Activated CD4-positive, CD25-positive, alpha-beta regulatory T cell treated with anti-CD3 and anti-CD28 coated beads, Interleukin-2, amount 50 U/mL, for 72 hours (primary cell): ENCODE measurements around the gene SMAD3.

Experiments
- DNase-seq: peaks from one replicate; pipeline ENCODE4 v3.0.0; 2021

SMAD3 gene

DNA sequence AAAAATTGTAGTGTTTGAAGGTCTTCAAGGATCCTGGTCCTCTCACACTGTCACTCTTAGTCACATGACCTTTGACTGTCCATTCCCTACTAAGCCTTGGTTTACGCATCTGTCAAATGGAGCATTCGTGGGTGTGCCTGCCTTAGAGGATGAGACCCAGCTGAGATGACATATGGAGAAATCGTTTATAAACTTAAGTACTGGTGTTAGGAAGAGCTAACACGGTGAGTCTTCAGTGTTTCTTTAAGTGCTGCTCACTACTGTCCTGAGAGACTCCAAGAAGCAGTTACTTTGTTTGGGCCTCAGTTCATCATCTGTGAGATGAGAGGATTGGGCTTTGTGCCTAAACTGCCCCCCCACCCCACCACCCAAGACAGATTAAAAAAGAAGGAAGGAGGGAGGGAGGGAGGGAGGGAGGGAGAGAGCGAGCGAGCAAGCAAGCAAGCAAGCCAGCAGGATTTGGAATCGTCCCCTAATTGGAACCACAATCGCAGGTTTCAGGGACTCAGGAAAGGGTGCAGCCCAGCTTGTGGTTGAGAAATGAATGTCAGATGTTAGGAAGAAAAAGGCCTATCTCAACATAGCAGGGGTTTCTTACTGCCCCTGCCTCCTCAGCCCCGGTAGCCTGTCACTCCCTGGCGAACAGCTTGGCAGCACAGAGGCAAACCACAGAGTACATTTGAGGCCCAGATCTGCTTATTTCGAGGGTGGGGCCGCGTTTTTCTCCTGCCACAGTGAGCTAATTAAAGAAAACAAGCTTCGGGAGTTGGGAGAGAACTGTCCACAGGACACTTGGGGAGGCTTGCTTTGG is 32.7 kb downstream of the SMAD3 start:
- no peak for DNase-seq

DNA sequence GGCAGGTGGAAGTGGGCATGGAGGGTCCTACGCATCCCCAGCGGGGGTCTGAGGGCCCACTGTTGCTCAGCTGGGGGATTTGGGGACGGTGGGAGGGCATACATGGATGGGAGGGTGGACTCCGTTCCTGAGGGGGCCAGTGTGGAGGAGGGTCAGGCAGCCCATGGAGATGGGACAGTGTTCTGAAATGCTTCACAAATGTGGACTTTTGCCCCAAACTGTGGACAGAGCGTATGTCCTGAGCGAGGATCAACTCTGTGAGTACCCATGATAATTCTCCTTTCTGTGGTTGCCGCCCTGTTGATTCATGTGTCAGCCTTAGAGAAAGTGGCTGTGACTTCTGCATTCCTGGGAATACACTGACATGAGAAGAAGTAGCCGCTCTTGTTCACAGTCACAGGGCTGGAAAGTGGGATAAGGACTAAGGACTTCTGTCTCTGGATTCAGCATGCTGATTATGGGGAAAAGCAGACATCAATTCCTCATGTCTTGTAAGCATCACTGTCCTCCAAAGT is 33.4 kb downstream of the SMAD3 start:
- DNase-seq, result no peak

DNA sequence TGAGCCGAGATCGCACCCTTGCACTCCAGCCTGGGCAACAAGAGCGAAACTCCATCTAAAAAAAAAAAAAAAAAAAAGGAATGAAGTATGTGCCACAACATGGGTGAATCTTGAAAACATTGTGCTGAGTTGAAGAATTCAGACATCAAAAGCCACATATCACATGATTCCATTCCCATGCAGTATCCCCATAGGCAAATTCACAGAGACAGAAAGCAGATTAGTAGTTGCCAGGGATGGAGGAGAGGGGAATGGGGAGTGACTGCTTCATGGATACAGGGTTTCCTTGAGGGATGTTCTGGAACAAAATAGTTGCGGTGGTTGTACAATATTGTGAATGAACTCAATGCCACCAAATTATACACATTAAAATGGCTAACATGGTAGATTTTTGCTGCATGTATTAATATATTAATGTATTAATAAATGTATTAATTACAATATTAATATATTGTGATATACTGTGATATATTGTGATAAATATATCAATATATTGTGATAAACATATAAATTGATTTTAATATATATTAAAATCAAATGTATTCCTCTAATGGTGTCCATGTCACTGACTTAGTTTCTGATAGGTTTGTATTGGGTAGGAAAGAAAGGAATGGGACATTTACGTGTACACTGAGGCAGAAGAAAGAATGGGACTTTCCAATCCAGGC is 34.9 kb downstream of the SMAD3 start:
- DNase-seq, result no peak

DNA sequence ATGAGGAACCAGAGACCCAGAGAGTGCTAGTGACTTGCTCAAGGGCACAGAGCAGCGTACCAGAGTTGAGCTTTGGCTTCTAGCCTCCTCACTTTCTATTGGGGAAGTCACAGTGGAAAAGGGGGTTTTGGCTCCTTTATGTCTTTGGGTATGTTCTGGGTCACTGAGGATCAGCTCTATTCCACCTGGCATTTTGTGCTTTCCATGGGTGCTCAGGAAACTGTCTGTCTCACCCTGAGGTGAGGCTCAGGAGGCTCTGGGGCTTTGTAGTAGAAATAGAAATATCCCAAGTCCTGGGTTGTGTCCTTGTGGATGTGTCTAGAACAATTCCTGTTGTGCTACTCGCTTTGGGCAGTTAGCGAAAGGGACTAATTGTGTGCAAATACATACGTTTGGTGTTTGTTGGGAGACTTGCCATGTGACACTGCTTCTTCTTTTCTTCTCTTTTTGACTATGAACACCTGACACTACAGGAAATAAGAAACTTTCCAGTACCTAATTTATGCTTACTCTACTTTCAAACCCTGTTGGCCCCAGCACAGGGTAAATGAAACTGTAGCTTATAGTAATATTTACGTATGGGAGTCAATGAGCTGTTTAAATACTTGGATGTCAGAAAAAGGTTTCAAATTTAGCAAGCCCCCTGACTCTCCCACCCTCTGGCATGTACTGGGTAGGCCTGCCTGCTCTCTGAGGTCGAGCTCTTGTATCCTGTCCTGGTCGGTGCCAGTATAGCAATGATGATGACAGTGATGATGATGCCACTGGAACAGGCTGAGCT is 35.6 kb downstream of the SMAD3 start:
- DNase-seq, result no peak

DNA sequence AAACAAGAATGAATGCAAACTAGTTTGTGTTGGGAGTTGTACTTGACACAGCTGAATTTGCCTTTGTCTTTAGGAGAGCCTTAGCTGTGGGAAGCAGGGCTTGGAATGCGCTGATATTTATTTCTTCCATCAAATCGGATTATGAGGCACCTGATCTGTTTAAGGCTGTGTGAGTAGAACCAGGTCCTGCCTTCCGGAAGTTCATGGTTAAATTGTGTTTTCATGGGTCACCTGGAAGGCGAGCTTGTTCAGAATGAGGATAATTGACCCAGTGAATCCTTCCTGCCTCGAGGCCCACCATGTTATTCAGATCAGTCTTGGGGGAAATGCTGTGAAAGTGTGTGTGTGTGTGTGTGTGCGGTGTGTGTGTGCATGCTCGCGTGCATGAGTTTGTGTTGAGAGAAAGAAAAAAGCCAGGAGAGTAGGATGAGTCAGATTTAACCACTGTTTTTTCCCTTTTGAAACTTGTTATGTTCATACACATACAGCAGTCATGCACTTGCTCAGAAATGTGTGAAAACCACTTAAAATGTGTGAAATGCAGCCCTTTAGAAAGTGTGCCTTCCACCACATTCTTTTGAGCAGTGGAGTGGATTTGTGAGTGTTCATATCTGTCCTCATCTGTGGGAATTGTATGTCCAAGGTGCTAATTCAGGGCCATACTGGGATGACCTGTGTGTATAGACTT is 36.7 kb downstream of the SMAD3 start:
- no peak for DNase-seq

DNA sequence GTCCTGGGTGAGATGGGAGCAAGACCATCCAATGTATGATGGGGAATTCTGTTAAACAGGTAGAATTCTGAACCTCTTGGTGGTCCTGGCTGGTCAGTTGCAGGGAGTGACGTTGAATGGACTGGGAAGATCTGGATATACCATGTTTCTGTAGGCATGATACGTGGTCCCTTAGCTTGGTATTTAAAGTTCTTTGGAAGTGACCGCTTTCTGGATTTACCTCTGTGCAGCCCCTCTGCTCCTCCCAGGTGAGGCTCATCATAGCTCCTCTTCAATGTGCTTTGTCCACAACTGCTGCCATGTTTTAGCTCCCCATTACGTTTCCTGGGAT is 37.2 kb downstream of the SMAD3 start:
- no peak for DNase-seq

DNA sequence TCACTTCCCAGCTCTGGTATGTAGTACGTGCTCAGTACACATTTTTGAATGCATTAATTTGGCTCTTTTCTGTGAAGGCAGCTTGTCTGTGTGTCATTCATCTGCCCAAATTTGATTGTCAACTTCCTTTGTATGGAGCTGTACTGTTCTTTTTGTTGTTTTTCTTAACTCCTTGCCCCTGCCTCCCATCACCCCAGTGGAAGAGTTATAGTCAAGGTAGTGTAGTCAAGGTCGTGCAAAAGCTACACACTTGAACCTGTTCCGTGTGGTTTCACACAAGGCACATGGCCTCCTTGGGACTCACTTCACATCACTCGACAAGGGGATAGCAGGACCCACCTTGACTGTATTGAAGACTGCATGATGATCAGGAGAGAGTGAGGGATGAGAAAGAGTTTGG is 37.6 kb downstream of the SMAD3 start:
- no peak for DNase-seq

DNA sequence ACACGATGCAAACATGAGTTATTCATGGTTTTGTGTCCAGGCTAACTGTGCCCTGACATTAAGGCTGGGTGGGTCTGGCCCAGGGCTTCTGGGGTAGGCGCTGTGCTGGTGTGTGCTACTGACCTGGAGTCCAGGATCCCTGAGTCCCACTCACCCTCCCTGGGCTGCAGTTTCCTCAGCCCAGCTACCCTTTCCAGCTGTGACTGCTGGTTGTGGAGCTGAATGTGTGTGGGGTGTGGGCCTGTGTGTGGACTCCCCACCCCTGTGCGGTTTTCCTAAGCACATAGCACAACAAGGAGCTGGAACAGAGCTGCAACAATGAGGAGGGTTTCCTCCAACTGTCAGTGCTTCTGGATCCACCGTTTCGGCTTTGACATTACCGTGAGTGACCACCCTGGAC is 38.0 kb downstream of the SMAD3 start:
- no peak for DNase-seq

DNA sequence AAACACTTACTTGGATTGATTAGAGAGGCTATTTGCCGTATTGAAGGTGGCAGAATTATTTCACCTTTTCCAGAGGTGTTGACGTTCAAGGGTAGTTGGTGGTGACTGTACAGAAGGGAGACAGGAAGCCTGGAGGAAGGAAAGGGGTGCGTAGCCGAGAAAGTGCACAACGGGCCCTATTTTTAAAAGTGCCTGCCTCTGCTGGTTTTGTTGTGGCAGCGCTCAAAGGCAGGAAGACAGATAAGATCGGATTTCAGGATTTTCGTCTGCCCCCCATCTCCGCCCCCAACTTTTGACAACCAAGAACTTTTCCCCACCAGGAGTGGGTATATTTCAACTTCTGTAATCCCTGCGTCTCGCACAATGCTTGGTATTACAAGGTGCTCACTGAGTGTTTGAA is 38.5 kb downstream of the SMAD3 start:
- DNase-seq, result no peak

DNA sequence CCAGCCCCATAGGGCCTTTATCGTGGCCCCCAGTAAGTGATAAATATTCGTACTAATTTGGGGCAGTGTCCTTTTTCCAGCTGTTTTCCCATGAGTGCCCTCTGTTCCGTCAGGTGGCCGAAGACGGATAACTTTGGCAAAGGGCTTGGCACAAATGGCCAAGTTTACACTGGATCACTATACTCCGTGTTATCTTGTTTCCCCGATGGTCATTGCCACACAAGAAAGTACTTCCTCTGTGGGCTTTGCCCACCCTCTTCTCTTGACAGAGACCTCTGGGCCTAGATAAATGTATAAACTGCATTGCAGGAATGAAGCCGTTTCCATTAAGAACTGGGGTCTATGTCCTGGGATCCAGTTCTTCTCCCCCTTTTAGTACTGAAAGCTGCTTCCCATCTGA is 39.1 kb downstream of the SMAD3 start:
- DNase-seq, result no peak

DNA sequence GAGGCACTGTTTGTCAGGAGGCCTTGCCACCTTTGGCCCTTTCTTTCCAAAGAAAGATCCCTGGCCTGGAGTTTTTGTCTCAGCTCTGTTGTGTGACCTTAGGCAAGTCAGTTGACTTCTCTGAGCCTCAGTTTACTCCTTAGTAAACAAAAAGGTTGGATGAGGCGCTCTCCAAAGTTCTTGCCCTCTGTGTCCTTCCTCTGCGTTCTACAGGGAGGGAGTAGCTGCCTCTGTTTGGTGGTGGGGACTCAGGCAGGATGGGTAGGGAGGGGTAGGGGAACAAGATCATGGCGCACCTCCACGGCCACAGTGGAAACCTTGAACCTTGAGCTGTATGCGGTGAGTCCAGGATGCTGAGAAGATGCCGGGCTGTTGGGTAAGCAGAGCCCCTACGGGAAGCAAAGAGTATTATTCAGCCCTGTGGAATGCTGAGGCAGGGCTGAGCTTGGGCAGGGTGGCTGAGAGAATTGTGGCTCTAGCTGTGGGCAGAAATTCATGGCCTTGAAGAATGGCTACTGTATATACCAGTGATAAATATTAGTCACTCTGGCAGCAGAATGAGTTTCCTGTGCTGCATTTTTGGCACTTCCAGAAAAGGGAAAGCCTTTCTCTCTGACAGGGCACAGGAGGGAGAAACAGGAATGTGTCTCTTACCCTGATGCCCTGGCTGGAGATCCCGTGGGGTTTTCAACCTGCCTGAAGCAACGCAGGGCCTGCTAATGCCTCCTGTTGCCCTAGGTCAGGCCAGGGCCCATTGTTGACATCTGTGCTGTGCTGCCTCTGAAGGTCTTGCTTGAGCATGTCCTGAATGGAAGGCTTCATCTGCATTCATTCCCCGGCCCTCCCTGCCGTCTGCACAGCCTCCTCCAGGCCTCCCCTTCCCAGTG is 39.9 kb downstream of the SMAD3 start:
- no peak for DNase-seq

DNA sequence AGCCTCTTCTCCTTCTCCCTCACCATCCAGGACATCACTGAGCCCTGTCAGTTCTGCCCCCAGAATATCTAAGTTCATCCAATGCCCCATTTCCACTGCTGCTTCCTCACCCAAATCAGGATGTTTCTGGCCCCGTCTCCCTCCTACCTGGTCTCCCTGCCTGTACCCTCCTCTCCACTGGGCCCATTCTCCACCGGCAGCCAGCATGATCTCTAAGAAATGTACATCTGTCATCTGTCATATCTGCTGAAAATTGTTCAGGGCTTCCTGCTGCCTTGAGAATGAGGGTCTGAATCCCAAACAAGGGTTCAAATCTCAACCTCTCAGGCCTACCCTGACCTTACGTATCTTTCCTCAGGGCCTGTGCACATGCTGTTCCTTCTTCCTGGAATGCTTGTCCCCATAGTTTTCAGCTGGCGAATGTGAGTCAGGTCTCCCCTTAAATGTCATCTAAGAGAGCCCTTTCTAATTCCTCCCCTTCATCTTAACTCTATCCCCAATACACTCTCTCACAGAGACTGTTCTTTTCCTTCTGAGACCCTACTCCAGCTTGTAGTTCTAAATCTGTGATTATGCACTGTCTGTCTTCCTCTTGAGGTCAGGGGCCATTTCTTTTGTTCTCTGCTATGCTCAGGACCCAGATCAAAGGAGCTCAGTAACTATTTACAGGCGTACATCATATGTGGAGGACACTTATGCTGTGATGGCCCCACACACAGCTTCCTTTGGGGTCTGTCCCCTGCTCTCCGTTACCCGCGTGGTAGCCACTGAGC is 40.8 kb downstream of the SMAD3 start:
- no peak for DNase-seq

DNA sequence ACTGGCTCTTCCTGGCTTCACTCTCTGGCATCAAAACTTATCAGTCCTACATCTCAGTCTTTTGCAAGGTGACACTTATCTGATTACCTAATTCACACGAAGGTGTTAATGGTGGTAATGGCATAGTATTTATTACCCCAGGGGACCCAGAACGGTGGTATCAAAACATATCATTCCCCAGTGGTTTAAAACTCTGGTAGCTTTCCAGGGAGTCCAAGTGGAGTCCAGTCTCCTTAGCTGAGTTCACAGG is 41.3 kb downstream of the SMAD3 start:
- no peak for DNase-seq

DNA sequence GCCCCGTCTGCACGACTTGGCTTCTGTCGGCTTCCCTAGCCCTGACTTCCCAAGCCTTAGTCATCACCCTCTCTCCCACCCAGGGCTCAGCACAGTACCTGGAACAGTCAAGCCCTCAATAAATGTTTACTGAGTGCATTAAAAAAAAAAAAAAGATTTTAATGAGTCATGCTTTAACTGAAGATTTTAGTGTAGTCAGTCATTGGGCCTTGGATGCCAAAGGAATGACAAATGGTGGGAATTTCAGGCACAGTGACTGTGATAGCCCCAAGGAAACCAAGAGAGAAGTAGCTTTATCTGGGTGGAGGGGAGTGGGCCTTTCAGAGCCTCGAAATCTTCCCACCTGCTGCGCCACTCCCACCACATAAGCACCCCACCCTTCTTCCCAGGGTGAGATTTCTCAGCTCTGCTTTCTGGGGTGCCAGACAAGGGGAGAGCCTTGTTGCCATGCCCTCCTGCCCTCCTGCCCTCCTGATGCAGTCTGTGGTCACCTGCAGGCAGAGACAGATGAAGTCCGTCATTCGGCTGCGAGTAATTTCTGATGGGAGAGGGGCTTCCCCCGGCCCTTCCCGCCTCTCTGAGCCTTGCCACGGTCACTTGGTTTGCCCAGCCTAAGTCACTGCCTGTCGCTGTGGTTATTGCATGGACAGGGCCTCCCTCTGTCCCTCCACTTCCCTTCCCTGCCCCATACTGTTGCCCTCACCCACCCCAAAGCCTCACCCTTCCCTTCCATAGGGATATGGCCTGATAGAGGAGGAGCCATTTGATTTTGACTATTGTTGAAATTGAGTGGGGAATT is 41.8 kb downstream of the SMAD3 start:
- DNase-seq, result no peak

DNA sequence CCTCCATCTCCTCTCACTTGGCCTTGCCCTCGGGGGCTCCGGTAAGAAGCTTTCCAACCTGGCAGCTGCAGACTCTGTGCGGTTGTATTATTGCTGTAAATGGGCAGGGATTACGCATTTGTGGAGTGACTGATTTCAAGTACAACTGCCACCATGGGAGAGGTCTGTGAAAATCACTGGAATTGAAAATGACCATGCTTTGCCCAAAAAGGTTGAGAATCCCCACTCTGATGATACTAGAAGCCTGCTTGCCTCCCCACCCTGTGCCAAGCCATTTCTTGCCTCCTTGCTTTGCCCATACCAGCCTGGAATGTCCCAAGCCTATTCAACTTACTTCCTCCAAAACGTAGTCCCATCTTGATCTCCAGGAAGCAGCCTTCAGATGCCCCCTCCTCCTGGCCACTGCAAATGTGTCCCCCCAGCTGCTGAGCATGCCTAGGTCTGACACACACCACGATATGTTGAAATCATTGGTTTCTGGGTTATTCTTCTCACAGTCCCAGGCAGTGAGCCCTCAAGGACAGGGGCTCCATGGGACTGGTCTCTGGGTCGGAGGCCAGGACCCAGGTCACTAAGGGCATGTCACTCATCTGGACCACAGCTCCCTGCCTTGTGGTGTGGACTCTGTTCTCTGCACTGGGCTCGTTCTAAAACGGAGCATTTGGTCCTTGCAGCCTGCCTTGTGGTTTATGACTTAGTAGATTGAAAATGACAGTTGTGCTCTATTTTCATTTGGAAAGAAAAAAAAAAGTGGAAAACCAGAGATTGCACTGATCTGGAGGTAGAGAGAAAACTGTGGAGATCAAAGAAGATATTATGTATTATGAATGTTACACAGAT is 42.9 kb downstream of the SMAD3 start:
- no peak for DNase-seq

DNA sequence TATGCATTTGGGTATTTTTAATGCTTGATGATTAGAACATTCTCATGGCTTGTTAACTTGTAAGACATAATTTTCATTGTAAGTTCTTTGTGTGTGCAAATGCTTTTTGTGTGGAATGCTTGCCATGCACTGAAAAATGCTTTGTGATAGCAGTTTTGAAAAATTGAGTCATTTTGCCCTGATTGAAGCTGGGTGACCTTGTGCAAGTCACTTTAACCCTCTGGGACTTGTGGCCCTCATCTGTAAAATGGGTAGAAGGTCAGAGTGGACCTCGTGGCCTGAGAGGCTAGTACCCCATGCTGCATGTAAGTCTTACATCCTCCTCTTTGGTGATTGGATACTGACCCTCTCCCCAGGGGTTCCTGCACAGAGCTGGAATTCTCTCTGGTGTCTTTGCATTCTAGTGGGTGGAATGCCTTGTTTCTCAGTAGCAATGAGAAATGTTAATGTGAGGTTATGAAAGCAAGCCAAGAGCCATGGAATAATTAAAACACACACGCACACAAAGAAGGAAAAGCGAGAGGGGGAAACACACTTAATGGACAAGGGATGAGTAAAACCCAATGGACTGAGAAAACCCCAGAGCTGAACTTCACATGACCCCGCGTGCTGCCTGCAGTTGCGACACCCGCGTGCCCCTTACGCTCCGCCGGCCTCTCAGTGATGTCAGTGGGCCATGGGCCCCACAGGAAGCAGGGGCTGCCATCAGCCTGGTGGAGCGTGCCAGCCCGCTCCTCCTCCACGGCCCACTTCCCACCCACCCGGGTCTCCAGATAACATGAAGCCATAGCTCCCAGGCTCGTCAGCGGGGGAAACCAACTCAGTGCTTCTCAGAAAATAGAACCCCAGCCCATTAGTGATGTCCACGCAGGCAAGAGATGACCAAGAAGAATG is 44.0 kb downstream of the SMAD3 start:
- DNase-seq, result no peak

DNA sequence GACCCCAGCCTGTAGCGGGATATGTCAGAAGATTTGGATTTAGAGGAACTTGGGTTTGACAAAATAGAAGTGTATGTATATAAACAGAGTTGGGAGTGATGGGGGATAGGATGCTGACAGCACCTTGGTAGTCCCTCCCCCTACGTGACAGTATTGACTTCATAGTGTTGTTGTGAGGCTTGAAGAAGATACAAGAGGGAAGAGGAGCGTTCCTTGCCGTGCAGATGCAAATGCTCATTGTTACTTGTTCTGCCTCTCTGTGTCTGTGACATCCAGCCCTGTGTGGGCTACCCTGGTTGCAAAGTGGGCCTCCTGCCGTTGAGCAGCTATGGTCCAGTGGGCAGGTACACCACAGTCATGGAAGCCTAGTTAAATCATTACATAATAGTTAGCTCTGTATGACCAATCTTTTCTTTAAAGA is 45.0 kb downstream of the SMAD3 start:
- DNase-seq, result no peak

DNA sequence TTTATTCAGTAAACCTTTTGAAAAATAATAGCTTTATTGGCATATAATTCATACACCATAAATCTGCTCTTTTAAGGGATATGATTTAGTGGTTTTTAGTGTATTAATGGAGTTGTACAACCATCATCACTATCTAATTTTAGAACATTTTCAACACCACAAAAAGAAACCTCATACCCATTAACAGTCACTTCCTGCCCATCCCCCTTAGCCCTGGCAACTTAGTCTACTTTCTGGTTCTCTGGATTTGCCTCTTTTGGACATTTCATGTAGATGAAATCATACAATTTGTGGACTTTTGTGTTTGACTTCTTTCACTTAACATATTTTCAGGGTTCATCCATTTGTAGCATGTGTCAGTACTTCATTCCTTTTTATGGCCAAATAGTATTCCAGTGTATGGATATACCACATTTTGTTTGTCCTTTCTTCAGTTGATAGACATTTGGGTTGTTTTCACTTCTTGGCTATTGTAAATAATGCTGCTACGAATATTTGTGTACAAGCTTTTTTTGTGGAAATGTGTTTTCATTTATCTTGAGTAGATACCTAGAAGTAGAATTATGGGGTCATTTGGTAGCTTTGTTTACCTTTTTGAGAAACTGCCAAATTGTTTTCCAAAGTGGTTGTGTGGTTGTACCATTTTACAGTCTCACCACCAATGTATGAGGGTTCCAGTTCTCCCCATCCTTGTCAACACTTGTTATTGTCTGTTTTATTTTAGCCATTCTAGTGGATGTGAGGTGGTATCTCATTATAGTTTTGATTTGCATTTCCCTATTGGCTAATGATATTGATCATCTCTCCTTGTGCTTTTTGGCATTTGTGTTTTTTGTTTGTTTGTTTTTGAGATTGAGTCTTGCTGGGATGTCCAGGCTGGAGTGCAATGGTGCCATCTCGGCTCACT is 45.8 kb downstream of the SMAD3 start:
- no peak for DNase-seq
